ENCODE data around the gene ANKIB1. TPM values are rescaled to one million over a fixed set of nuclear protein-coding genes. Genes with fewer than 3 reads are reported as not detected.
"Not testable (repeated sequence)": the region's sequence is repeated elsewhere in the genome, so short reads cannot be mapped to it uniquely, and the experiment has no call there.

The ANKIB1 gene
- total RNA-seq, 1 donor from 2014 or later = 43.3 TPM

DNA sequence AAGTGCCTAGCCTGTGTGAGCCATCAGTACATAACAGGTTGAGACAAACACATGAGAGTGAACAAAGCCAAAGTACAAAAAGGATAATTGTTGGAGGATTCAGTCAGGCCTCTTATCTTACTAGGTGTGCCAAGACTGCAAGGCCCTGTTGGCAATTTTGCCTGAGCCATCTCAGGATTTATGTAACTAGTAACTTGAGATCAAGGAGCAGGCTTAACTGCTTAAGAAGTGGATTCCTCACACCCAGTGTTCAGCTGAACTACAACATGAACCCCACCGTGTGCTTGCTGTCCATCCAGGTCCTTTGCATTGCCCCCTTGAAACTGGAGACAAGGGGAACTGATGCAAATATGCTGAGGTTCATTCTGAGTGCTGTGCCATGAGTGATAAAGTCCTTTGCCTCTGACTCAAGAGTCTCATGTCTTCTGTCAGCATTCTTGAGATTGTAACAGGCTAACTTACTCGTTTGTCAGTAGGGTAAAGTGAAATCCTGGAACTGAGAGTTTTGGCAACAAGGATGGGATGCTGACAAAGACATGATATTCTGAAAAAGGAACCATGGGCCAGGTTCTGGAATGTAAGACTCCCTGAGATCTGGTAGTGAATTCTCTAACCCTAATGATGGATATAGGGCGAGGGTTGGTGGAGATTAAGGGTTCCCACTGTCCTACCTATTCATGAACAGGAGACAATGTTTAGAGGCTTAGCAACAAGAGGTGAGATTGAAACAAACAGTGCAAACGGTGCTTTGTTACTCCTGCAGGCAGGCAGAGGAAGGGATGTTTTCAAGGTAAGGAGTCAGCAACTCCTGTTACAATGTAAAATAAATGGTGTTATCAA, 157.4 kb downstream of the ANKIB1 start:
- no peak for DNase-seq (ENCODE audit: extremely low read depth, low read depth, low spot score)

DNA sequence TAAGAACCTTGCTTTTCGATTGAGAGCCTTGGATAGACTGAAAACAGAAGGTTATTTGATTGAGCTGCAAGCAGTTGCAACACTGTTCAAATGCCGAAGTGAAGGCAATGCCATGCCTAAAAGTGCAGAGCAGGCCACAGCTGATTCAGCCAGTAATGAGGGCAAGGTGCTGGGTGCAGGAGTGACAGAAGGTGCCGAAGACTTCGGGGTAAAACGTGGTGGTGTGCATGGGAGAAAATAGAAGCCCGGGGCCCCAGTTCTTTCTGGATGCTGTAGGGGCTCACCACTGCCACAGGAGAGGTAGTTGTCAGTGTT, 157.9 kb downstream of the ANKIB1 start:
- DNase-seq (ENCODE audit: extremely low read depth, low read depth, low spot score) = no peak

DNA sequence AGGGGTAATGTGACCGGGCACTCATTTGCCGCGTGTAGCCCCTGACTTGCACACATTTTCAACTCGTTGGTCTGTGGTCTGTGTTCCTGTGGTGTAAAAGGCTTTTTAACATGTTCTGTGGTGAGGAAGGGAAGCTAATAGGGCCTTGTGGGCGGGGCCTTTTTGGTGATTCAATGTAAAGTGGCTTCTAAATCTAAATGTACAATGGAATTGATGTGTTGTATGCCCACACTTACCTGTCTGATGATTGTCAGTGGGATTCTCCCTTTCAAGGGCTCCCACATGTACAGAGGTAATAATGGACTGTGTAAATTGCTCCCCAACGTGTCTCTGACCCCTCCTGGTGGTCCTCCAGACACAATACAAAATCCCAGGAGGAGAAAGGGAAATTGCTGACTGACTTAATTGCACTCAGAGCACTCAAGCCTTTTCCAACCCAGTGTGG, 158.4 kb downstream of the ANKIB1 start:
- DNase-seq (ENCODE audit: extremely low read depth, low read depth, low spot score) = no peak

- DNase-seq (ENCODE audit: extremely low read depth, low read depth, low spot score) = no peak
Measured at GRCh38 chr7:92409357-92409756, 163.6 kb downstream of the ANKIB1 start.

- DNase-seq (ENCODE audit: extremely low read depth, low read depth, low spot score) = not testable (repeated sequence)
Measured at GRCh38 chr7:92410162-92410561, 164.4 kb downstream of the ANKIB1 start.

DNA sequence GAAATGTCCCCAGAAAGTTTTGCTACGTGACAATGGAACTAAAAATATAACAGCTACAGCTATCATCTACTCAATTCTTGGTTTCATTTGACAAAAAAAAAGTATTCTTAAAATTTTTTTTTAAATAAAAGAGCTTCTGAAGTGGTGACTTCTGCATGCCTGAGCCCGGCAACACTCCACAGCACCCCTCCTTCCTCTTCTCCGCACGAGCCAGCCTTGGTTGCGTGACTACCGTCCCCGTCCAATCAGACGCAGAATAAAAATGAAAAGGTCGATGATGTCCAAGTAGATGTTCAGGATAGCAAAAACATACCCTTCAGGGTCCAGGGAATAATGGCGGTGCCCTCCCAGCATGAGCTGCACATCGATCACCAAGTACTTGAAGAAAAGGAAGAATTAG, 167.0 kb downstream of the ANKIB1 start:
- DNase-seq (ENCODE audit: extremely low read depth, low read depth, low spot score) = no peak

GRCh38 chr7:92413550-92413949, 167.8 kb downstream of the ANKIB1 start:
- no peak for DNase-seq (ENCODE audit: extremely low read depth, low read depth, low spot score)

- no peak for DNase-seq (ENCODE audit: extremely low read depth, low read depth, low spot score)
Measured at GRCh38 chr7:92415225-92415624, 169.5 kb downstream of the ANKIB1 start.

- DNase-seq (ENCODE audit: extremely low read depth, low read depth, low spot score) = no peak
Measured at GRCh38 chr7:92417913-92418312, 172.1 kb downstream of the ANKIB1 start.

- DNase-seq (ENCODE audit: extremely low read depth, low read depth, low spot score) = no peak
Measured at GRCh38 chr7:92421676-92422435, 176.1 kb downstream of the ANKIB1 start.

GRCh38 chr7:92422926-92423325, 177.2 kb downstream of the ANKIB1 start:
- DNase-seq (ENCODE audit: extremely low read depth, low read depth, low spot score) = no peak

- DNase-seq (ENCODE audit: extremely low read depth, low read depth, low spot score) = no peak
Measured at GRCh38 chr7:92423710-92424131, 177.9 kb downstream of the ANKIB1 start.

DNA sequence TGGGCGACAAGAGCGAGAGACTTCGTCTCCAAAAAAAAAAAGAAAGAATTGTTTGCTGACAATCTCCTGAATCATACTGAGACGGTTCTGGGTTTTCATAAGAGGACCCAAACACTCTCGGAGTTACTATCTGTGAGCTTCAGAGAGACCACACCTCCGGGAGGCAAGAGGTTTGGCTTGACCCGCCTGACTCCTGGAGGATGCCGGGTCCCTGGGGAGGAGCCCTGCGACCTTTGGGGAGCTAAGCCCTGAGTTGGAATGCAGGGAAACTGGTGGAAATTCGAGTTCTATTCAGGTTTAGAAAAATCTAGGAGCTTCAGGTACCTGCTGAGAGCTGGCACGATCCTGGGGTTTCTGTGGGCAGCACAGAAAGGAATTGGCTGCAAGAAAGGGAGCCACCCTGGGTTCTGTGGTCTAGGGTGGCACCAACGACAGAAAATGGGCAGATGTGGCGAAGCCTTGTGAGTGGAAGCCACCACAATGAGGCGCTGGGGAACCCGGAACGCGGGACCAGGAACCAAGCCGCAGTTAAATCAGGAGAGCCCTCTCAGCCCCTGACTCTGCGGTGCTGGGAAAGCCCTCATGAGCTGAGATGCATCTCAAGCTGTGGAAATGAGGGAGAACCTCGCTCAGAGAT, 179.7 kb downstream of the ANKIB1 start:
- no peak for DNase-seq (ENCODE audit: extremely low read depth, low read depth, low spot score)

DNA sequence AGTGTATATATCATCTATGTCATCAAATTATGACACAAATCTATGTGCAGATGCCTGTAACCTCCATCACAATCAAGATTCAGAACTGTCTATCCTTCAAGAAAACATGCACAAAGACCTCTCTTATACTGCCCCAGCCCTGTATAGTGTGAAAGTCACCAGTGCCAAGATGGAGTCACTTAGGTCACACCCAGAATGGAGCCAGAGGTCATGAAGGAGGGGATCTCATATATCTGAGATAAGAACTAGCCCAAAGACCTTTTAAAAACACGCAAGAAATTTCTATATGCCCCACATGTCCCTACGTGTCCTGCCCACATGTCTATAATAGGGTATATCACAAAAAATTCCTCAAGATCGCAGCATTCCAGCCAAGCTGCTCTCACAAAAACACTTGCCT, 181.4 kb downstream of the ANKIB1 start:
- no peak for DNase-seq (ENCODE audit: extremely low read depth, low read depth, low spot score)

- no peak for DNase-seq (ENCODE audit: extremely low read depth, low read depth, low spot score)
Measured at GRCh38 chr7:92432299-92432946, 186.6 kb downstream of the ANKIB1 start.

GRCh38 chr7:92433019-92433418, 187.2 kb downstream of the ANKIB1 start:
- DNase-seq (ENCODE audit: extremely low read depth, low read depth, low spot score) = no peak

DNA sequence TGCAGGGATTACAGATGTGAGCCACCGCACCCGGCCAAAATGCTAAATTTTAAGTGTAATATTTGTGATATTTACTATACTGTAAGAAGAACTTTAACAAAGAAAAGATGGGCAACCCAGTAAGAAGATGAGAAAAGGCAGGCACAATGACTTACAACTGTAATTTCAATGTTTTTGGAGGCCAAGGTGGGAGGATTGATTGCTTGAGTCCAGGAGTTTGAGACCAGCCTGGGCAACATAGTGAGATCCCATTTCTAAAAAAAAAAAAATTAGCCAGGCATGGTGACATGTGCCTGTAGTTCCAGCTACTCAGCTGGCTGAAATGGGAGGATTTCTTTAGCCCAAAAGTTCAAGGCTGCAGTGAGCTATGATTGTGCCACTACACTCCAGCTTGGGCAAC, 189.8 kb downstream of the ANKIB1 start:
- no peak for DNase-seq (ENCODE audit: extremely low read depth, low read depth, low spot score)

- DNase-seq (ENCODE audit: extremely low read depth, low read depth, low spot score) = no peak
Measured at GRCh38 chr7:92436612-92437445, 191.1 kb downstream of the ANKIB1 start.

GRCh38 chr7:92437956-92438491, 192.2 kb downstream of the ANKIB1 start:
- DNase-seq (ENCODE audit: extremely low read depth, low read depth, low spot score) = no peak

GRCh38 chr7:92442720-92443119, 196.9 kb downstream of the ANKIB1 start:
- DNase-seq (ENCODE audit: extremely low read depth, low read depth, low spot score) = not testable (repeated sequence)
